GM21529 (cell line): ENCODE results near the gene DENND4C.
"Not testable (repeated sequence)": the region's sequence is repeated elsewhere in the genome, so short reads cannot be mapped to it uniquely, and the experiment has no call there.

Experiments used
- ATAC-seq: cut with Tn5 transposase; IDR thresholded peaks from one replicate; pipeline ENCODE4 v1.9.1; 2021; ENCODE audit not compliant: unreplicated experiment

DENND4C gene

DNA sequence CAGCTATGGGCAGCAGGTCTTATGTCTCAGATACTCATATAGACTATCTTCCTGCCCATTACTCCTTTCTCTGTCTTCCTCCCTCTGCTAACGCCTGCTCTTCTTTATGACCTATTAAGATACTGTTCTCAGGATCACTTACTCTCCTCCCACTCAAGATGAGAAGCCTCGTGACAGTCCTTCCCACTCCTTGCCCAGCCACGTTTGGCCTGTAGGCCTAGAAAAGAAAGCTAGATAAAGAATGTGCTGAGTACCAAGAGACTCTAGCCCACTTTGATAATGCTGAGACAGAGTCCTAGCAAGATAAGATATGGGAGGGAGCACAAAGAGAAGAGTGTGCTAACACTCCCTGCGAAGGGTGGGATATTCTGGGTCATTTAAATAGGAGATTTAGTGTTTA is 6.8 kb upstream of the DENND4C start:
- ATAC-seq = no peak

DNA sequence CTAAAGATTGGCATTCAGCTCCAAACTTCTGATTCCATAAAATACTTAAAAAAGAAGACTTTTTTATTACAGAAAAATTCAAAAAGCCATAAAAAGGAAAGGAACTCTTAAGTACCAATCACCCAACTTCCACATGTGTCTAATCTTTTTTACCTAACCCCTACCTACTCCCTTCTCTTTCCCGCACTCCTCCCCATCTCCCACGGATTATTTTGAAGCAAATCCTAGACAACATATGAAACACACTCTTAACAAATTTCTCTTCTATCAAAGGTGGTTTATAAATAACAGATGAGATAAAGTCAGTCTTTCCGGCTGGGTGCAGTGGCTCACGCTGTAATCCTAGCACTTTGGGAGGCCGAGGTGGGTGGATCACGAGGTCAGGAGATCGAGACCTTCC is 5.9 kb upstream of the DENND4C start:
- ATAC-seq = no peak

DNA sequence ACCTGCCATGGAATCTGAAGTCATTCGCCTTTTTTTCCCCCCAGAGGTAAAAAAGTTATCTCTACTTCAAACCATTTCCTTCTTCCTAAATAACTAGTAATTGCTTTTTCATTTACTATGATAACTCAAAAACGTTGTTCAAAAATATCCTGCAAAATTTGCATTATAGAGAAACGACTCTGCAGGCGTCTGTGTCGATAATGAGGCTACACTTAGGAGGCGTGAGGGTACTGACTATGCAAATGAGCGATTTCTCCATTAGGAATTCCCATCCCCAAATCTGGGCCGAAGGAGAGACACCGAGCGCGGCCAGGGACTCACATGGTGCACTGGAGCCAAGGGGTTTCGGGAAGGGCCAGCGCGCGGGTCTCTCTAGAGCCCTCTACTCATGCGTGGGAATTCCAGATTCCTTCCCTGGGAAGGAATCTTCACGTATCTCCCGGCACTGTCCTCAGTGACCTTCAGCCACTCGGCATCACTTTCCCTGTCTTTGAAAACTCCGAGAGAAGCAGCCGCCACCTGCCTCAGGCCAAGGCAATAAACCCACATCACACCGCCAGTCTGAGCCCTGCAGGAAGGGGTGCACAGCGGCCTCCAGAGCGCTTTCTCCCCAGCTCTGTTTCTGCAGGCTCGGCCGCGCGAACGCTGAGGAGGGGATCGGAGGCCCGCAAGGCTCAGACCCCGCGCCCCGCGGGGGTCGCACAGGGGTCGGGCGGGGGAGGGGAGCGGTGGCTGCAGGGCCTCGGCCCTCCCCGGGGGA is 718 bp upstream of the DENND4C start:
- peak; percentile 49 for ATAC-seq

DNA sequence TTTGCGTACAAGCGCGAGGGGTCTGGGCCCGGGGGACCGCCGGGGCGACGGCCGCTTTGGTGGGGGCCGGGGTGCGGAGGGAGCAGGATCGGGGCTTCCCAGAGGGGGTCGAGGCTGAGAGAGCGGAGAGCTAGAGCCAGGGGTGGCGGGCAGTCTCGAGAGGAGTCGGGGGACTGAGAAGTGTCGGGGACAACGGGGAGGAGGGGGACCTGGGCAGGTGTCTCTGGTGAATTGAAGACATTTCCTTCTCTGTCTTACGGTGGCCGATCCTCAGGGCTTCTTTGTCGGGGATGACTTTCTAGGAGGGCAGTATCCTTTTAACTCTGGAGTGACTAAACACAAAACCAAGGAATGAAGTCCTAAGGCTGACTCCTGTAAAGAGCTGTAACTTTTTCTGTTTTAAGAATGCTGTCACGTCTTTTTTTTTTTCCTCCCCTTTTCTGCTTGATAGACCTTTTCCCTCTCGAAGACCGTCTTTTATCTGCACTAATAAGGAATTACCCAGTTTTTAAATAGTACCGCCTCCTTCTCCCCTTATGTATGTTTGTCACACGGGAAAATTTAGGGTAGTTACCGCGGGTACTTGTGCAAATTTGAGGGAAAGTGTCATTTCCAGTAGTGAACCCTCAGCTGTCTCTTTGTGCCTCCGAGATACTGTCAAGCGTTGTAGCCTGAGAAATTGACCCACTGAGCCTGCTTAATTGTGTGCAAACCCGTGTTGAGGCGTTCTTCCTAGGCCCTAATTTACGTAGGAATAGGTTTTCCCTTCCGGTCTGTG is 822 bp downstream of the DENND4C start:
- ATAC-seq = peak; percentile 3

DNA sequence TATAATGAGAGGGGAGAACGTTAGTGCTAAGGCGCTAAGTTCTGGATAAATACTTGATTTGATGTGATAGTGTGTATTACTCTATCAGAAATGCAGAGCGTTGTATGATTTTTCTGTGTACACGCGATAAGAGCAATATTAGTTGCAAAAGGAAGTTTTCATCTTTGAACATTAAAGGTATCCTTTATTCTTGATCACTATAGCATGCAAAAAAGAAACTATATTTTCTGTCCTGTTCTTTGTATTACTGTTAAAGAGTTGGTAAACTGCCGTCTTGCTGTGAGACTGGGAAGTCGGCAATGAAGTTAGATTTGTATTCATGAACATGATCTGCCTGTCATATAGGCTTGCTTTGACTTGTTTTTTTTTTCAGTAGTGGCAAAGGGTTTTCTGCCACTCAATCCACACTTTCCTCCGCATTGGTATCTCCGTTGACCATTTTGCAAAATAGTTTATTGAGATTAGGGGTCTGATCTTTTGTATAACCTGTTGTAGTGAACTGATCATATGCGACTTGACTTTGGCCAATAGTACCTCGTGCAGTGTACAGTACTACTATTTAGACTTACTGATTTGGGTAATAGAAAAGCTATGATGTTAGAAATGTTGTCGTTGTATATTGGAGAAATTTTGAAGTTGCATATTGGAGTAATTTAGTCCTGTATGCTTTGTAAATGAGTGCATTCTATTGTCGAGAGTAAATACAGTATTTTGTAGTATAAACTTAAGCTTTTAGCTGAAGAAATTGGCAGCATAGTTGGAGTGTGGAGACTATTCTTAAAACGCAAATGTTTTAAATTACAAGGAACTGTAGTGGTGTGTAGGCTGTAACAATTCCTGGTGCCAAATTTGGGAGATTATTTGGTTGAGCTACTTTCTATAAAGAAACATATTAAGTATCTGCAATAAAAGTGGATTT is 1.7 kb downstream of the DENND4C start:
- ATAC-seq = no peak

DNA sequence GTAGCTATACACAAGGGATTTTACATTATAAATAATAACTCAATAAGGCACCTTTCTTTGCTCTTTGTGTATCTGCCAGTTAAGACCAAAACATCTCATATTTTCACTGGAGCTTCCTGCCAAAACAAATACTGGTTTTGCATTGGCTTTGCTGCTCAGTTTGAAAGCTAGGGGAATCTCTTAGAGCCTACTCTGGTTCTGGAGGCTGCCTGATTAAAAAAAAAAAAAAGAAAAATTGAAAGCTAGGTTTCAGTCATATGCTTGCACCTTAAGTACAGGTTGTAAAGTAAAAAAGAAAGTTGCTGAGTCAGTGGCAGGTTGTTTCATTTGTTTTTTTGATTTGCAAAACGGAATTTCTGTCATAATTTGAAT is 2.3 kb downstream of the DENND4C start:
- peak; percentile 29 for ATAC-seq

DNA sequence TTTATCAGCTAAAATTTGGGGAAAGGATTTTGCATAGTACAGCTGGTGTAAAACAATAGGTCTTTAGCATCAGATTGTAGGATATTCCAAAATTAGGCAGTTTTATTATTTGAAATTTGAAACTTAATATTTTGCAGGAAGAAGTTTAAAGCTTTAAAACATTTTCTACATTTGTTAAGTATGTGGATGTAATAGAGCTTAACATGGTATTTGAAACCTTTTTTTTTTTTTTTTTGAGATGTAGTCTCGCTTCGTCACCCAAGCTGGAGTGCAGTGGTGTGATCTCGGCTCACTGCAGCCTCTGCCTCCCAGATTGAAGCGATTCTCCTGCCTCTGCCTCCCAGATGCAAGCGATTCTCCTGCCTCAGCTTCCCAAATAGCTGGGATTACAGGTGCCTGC is 2.9 kb downstream of the DENND4C start:
- ATAC-seq = no peak

DNA sequence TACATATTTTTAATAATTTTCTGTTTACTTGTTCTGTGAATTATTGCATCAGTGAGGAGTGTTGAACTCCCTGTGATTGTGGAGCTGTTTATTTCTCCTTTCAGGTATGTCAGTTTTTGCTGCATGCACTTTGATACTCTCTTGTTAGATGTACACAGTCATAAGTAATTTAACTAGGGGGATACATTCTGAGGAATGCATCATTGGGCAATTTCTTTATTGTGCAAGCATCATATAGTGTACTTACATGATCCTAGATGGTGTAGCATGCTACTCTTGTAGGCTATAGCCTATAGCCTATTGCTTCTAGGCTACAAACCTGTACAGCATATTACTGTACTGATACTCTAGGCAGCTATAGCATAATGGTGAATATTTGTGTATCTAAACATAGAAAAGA is 9.5 kb downstream of the DENND4C start:
- no peak for ATAC-seq

DNA sequence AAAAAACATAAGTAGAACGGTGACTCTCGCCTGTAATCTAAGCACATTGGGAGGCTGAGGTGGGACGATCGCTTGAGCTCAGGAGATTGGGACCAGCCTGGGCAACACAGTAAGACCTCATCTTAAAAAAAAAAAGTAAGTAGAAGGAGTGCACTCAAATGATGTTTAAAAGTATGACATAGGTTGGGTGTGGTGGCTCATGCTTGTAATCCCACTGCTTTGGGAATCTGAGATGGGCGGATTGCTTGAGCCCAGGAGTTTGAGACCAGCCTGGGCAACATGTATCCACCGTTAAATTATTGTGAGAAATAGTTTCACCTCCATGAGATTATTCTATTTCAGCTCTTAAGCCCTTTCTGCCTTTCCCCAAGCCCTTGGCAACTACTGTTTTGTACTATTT is 11.2 kb downstream of the DENND4C start:
- no peak for ATAC-seq

DNA sequence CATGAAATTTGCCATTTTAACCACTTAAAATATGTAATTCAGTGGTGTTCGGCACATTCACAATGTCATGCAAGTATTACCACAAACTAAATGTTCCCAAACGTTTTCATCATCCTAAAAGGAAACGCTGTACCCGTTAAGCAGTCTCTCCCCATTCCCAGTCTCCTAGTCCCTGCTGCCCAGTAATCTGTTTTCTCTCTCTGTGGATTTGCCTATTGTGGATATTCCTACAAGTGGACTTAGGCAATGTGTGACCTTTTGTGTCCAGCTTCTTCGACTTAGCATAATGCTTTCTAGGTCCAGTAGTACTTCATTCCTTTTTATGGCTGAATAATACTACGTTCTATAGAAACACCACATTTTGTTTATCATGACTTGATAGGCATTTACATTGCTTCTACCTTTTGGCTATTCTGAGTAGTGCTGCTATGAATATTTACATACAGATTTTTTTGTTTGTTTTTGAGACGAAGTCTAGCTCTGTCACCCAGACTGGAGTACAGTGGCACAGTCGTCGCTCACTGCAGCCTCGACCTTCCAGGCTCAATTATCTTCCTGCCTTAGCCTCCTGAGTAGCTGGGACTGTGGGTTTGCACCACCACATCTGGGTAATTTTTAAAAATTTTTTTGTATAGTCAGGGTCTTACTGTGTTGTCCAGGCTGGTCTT is 13.0 kb downstream of the DENND4C start:
- ATAC-seq = no peak

DNA sequence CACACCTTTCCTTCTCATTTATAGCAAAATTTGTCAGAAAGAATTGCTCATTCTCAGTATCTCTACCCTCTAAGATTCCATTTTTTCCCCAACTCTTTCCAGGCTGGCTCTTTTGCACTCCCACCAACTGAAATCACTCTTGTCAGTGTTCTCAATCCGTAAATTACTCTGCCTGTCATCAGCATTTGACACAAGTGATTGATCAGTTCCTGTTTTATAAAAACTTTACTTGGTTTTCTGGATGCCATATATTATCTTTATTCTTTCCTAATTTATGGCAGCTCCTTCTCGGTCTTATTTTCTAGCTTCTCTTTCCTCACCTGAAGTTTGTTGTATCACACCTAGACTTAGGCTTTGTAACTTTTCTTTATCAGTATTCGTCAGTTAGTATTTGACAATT is 16.4 kb downstream of the DENND4C start:
- ATAC-seq = no peak

DNA sequence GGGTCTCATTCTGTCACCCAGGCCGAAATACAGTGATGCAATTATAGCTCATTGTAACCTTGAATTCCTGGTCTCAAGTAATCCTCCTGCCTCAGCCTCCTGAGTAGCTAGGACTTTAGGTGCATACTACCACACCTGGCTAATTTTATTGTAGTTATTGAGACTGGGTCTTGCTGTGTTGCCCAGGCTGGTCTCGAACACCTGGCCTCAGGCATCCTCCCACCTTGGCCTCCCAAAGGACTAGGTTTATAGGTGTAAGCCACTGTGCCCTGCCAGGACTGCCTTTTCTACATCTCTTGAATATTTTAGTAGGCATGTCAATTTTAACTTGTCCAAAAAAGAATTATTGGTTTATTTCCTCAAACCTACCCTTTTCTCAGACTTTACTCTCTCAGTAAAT is 16.9 kb downstream of the DENND4C start:
- no peak for ATAC-seq

DNA sequence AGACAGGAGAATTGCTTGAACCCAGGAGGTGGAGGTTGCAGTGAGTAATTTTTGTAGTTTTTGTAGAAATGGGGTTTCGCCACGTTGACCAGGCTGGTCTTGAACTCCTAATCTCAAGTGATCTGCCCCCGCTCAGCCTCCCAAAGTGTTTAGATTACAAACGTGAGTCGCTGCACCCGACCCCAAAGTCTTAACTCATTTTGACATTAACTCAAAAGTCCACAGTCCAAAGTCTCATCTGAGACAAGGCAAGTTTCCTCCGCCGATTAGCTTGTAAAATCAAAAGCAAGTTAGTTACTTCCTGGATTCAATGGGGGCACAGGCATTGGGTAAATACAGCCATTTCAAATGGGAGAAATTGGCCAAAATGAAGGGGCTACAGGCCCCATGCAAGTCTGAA is 19.9 kb downstream of the DENND4C start:
- ATAC-seq = not testable (repeated sequence)

DNA sequence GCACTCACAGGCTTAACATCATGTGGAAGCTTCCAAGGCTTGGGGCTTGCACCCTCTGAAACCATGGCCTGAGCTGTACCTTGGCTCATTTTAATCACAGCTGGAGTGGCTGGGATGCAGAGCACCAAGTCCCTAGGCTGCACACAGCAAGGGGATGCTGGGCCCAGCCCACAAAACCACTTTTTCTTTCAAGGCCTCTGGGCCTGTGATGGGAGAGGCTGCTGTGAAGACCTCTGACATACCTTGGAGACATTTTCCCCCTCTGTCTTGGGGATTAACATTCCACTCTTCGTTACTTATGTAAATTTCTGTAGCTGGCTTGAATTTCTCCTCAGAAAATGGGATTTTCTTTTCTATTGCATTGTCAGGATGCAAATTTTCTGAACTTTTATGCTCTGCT is 20.7 kb downstream of the DENND4C start:
- not testable (repeated sequence) for ATAC-seq

DNA sequence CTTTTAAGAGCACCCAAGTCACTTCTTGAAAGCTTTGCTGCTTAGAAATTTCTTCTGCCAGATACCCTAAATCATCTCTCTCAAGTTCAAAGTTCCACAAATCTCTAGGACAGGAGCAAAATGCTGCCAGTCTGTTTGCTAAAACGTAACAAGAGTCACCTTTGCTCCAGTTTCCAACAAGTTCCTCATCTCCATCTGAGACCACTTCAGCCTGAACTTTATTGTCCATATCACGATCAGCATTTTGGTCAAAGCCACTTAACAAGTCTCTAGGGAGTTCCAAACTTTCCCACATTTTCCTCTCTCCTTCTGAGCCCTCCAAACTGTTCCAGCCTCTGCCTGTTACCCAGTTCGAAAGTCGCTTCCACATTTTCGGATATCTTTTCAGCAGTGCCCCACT is 21.1 kb downstream of the DENND4C start:
- ATAC-seq = not testable (repeated sequence)

DNA sequence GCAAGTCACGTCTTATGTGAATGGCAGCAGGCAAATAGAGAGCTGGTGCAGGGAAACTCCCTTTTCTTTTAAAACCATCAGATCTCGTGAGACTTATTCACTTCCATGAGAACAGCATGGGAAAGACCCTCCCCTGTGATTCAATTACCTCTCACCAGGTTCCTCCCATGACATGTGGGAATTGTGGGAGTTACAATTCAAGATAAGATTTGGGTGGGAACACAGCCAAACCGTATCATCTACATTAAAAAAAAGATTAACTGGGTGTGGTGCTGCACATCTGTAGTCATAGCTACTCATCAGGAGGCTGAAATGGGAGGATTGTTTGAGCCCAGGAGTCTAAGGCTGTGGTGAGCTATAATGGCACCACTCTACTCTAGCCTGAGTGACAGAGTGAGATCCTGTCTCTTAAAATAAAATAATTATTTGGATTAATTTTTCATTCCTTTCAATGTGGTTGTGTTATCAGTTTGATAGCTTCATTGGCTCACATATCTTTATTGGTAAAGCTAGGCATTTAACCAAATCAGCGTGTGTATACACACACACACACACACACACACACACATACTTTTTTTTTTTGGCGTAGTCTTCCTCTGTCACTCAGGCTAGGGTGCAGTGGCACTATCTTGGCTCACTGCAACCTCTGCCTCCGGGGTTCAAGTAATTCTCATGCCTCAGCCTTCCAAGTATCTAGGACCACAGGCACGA is 21.8 kb downstream of the DENND4C start:
- no peak for ATAC-seq

DNA sequence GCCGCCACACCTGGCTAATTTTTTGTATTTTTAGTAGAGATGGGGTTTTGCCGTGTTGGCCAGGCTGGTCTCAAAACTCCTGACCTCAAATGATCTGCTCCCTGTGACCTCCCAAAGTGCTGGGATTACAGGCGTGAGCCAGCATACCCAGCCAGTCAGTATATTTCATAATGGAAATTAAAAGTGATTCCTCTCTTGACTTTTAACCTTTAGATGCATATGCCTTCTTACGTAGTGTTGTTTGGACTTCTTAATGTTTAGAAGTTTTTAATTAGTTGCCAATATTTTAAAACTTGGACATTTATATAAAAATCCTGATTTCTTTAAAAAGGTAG is 22.4 kb downstream of the DENND4C start:
- no peak for ATAC-seq

DNA sequence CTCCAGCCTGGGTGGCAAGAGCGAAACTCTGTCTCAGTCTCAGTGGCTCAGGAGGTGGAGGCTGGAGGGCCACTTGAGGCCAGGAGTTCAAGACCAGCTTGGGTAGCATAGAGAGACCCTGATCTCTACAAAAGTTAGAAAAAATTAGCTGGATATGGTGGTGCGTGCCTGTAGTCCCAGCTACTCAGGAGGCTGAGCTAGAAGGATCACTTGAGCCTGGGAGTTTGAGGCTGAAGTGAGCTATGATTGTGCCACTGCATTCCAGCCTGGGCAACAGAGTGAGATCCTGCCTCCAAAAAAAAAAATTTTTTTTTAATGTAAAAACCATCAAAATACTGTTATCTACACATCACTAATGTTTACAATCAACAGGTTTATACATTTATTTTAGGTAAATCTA is 24.6 kb downstream of the DENND4C start:
- ATAC-seq = no peak

DNA sequence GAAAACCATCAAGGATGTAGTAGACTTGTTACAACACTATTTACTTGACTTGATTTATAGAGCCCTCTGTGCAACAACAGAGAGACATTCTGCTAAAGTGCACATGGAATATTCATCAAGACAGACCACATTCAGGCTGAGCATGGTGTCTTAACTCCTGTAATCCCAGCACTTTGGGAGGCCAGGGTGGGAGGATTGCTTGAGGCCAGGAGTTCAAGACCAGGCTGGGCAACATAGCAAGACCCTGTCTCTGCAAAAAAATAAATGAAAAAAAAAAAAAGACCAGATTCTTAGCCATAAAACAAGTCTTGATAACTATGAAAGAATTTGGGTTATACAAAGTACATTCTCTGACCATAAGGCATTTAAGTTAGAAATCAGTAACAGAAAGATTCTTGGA is 25.3 kb downstream of the DENND4C start:
- ATAC-seq = no peak

DNA sequence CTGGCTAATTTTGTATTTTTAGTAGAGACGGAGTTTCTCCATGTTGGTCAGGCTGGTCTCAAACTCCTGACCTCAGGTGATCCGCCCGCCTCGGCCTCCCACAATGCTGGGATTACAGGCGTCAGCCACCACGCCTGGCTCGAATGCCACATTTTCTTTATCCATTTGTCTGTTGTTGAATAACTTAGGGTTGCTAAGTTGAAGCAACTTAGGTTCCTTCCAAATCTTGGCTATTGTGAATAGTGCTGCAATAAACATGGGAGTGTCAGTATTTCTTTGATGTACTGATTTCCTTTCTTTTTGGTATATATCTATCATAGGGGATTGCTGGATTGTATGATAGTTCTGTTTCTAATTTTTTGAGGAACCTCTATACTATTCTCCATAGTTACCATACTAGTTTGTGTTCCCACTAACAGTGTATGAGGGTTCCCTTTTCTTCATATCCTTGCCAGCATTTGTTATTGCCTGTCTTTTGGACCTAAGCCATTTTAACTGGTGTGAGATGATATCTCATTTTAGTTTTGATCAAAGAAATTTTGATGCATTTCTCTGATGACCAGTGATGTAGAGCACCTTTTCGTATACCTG is 29.3 kb downstream of the DENND4C start:
- ATAC-seq = not testable (repeated sequence)
